Ascending aorta (tissue), 2 donors: ENCODE measurements around the gene TRMT112. TPM values are rescaled to one million over a fixed set of nuclear protein-coding genes. Genes with fewer than 3 reads are reported as not detected.
A peak's percentile ranks its signal among the peaks of the same experiment; 100 is the strongest.
"Not testable (repeated sequence)": the region's sequence is repeated elsewhere in the genome, so short reads cannot be mapped to it uniquely, and the experiment has no call there.

Experiments used
- DNase-seq, 2 donors: peaks; one replicate each; pipeline ENCODE4 v3.0.0-alpha.2; 2019; ENCODE audit warnings: low spot score in 2 of 2
- H3K27ac ChIP-seq, 2 donors: fragments of 200-600 bp; sonication (generic); one replicate each; pipeline ENCODE4 v1.5.1; 2016 to 2017; ENCODE audit warnings: mild to moderate bottlenecking in 1 of 2
- H3K27me3 ChIP-seq: fragments of 200-600 bp; sonication (generic); one replicate; pipeline ENCODE4 v1.5.1; 2017
- H3K36me3 ChIP-seq, 2 donors: fragments of 200-600 bp; sonication (generic); one replicate each; pipeline ENCODE4 v1.5.1; 2016
- H3K4me1 ChIP-seq, 2 donors: fragments of 200-600 bp; sonication (generic); one replicate each; pipeline ENCODE4 v1.5.1; 2016 to 2017; ENCODE audit warnings: mild to moderate bottlenecking in 1 of 2
- H3K4me3 ChIP-seq, 2 donors: fragments of 200-600 bp; sonication (generic); one replicate each; pipeline ENCODE4 v1.5.1; 2016 to 2017; ENCODE audit warnings: mild to moderate bottlenecking in 1 of 2
- H3K9me3 ChIP-seq, 2 donors: fragments of 200-600 bp; sonication (generic); one replicate each; pipeline ENCODE4 v1.5.1; 2016
- CTCF ChIP-seq, 3 experiments: fragments of 200-600 bp in 2 of 3; fragments of 450-650 bp in 1 of 3; sonication (generic) in 2 of 3; IDR thresholded peaks; one replicate each; pipeline ENCODE4 v1.5.1; 2016 to 2019; ENCODE audit warnings: antibody characterized with exemption in 3 of 3, mild to moderate bottlenecking in 1 of 3, moderate library complexity in 1 of 3
- intact Hi-C: fragments of 100-400 bp; cut with DNase I; formaldehyde crosslinking; loops from one replicate; pipeline ENCODE4 v1.15.1; 2023
- total RNA-seq: library from RNA; depleted of rRNA; stranded (reverse); fragments of >200 nt; gene quantifications from one replicate; pipeline ENCODE4 v1.1.0, GENCODE V29; 2016

The TRMT112 gene
- total RNA-seq, 1 donor from 2014 or later = 384 TPM

GRCh38 chr11:64318766-64319761 lies 1.7 kb upstream of the TRMT112 start:
- Histone ChIP-seq H3K27ac (peak overlapping the region; percentile 95 to 99), H3K4me1 (peaks cover 7 to 10% of the 10 kb centered on the region in 2 donors), H3K36me3 (peaks cover 19 to 36% of the 10 kb centered on the region in 2 donors), H3K4me3 (peak overlapping the region; percentile 75 to 93), H3K27me3 (no peaks in the 10 kb centered on the region), H3K9me3 (no peaks in the 10 kb centered on the region)
- DNase-seq = peak in 1 of 2 donors; percentile 63
- intact Hi-C loops = loop anchor here (1.0 kb wide), 1 partner anchor 36 kb away; no protein-coding TSS in a partner anchor
- TF ChIP-seq CTCF (IDR thresholded peaks at IDR 0.05) = no peak

- H3K4me3 ChIP-seq = peak within 1 kb of the TSS; percentile 75 to 93
- TF ChIP-seq CTCF (IDR thresholded peaks at IDR 0.05) = peak in 2 of 3 experiments; percentile 36 to 47
- peak within 1 kb of the TSS; percentile 95 to 99 for H3K27ac ChIP-seq
- no peaks in the 10 kb centered on the region for H3K9me3 ChIP-seq
- peaks cover 19 to 36% of the 10 kb centered on the region in 2 donors for H3K36me3 ChIP-seq
- intact Hi-C loops = loop anchor here (1.0 kb wide), 3 partner anchors 13 to 48 kb away; partner anchors contain the start of gene ESRRA
- peak; percentile 89 to 98 for DNase-seq
- no peaks in the 10 kb centered on the region for H3K27me3 ChIP-seq
- peaks cover 7 to 10% of the 10 kb centered on the region in 2 donors for H3K4me1 ChIP-seq
Measured at GRCh38 chr11:64317961-64318765, 804 bp upstream of the TRMT112 start, which contains the start of gene PRDX5. Gene PRDX5, plus strand, starts transcription at chr11:64318121. Its CDS starts 95 bp downstream, at chr11:64318216.

GRCh38 chr11:64316672-64317324 lies 561 bp downstream of the TRMT112 start:
- peaks cover 15 to 30% of the 10 kb centered on the region in 2 donors for H3K36me3 ChIP-seq
- no peaks in the 10 kb centered on the region for H3K9me3 ChIP-seq
- TF ChIP-seq CTCF (IDR thresholded peaks at IDR 0.05) = no peak
- intact Hi-C loops = loop anchor here (1.0 kb wide), 2 partner anchors 11 to 46 kb away; partner anchors contain the start of gene ESRRA
- H3K27ac ChIP-seq = peak overlapping the region; percentile 95 to 99
- no peak for DNase-seq
- peaks cover 7 to 10% of the 10 kb centered on the region in 2 donors for H3K4me1 ChIP-seq
- H3K4me3 ChIP-seq = peak overlapping the region; percentile 75 to 93
- H3K27me3 ChIP-seq = no peaks in the 10 kb centered on the region

GRCh38 chr11:64315667-64316526 lies 1.5 kb downstream of the TRMT112 start:
- intact Hi-C loops, H3K9me3 ChIP-seq, DNase-seq, H3K27me3 ChIP-seq: not testable (repeated sequence)
- Histone ChIP-seq H3K36me3 (peaks cover 14 to 25% of the 10 kb centered on the region in 2 donors), H3K27ac (peak overlapping the region; percentile 95 to 99), H3K4me3 (peak overlapping the region in 1 of 2 donors; percentile 75), H3K4me1 (peaks cover 7 to 10% of the 10 kb centered on the region in 2 donors)

GRCh38 chr11:64314805-64315561 lies 2.4 kb downstream of the TRMT112 start:
- no peak overlapping the region for H3K4me3 ChIP-seq
- no peaks in the 10 kb centered on the region for H3K9me3 ChIP-seq
- H3K27ac ChIP-seq = no peak overlapping the region
- intact Hi-C loops = no loop called here
- peaks cover 10 to 18% of the 10 kb centered on the region in 2 donors for H3K36me3 ChIP-seq
- no peak for TF ChIP-seq CTCF (IDR thresholded peaks at IDR 0.05)
- H3K4me1 ChIP-seq = peaks cover 7 to 10% of the 10 kb centered on the region in 2 donors
- no peaks in the 10 kb centered on the region for H3K27me3 ChIP-seq
- no peak for DNase-seq
